Measurements from ENCODE around the gene SPTB.
"Not testable (repeated sequence)": the region's sequence is repeated elsewhere in the genome, so short reads cannot be mapped to it uniquely, and the experiment has no call there.

SPTB gene

GRCh38 chr14:64815257-64815656 lies 64.5 kb downstream of the SPTB start:
- no peak for FAIRE-seq

DNA sequence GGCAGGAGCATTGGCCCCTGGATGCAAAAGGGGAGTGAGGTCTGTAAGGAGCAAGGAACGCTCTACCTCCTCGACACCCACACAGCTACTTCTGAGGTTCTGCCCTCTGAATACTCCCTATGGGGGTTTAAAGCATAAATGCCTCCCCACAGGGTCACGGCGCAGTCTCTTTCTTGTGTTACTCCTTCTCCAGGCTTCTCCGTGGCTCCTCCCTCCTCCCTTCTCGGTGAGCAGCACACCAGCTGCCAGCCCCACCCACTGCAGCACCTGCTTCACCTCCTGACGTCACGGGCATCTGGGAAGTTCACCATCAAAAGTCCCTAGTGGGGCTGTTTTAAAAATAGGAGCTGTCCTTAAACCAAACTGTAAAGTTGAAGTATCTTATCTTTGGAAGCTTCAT lies 67.3 kb downstream of the SPTB start:
- no peak for FAIRE-seq

- FAIRE-seq, result no peak
Observed at GRCh38 chr14:64811676-64812075, 68.0 kb downstream of the SPTB start.

- no peak for FAIRE-seq
Observed at GRCh38 chr14:64808449-64808848, 71.3 kb downstream of the SPTB start.

- no peak for FAIRE-seq
Observed at GRCh38 chr14:64807551-64807950, 72.2 kb downstream of the SPTB start.

DNA sequence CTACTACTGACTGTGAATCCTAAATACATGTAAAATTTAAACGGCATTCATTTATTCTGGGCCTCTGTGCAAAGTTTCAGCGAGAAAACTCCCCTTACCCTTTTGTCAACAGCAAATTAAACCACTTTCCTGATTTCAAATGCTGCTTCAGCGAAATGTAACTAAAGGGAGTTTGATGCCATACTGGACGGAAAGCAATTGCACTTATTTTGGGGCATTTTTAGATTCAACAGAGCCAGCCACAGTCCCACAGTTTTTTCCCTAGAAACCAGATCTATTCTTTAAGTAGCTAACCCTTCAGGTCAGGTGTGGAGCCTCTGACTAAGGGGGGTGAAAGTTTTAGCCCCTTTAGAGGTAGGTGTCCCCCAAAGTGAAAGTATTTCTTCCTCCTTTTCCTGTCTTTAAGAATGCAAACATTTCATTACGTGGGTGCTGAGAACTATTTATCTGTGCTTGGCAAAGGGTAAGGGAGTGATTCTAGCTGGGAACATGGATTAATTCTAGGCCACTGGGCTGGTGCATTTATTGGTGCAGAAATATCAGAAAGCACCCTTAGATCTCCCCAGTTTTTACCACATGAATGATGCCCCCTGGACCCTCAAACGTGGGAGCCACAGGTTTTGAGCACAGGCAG lies 72.7 kb downstream of the SPTB start:
- FAIRE-seq, result no peak

DNA sequence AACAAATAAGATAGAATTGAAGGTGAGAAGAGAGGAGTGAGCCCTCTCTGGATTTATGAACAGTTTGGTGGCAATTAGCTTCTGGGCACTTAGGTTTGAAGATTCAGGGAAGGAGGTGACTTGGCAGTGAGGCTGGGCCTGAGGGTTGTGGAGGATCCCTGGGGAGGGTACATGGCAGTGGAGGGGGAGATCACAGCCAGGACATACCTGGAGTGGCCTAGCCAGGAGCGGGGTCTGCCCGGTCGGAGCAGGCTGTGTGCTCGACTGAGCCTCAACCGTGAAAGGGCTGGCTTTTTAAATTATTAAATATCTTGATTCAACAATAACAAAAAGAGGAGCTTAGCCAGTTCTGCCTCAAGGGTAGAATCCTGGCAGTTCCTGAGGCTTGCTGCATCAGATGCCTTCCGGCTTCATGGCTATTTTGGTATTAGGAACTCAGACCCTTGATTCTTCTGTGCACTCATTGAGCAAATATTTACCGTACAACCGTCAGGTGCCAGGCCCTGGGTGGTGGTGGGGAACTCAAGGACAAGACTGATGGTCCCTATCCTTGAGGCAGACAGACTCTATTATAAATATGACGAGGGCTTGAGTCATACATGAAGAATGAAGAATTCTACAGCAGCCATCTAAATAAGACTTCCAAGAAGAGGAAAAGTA lies 73.4 kb downstream of the SPTB start:
- FAIRE-seq, result no peak

- FAIRE-seq, result not testable (repeated sequence)
Observed at GRCh38 chr14:64805646-64806045, 74.1 kb downstream of the SPTB start.

- no peak for FAIRE-seq
Observed at GRCh38 chr14:64804754-64805260, 74.9 kb downstream of the SPTB start.

- FAIRE-seq, result no peak
Observed at GRCh38 chr14:64801800-64802199, 77.9 kb downstream of the SPTB start.

- no peak for FAIRE-seq
Observed at GRCh38 chr14:64801046-64801445, 78.7 kb downstream of the SPTB start.

GRCh38 chr14:64800000-64800399 lies 79.7 kb downstream of the SPTB start:
- FAIRE-seq, result no peak

- no peak for FAIRE-seq
Observed at GRCh38 chr14:64799555-64799954, 80.2 kb downstream of the SPTB start.

DNA sequence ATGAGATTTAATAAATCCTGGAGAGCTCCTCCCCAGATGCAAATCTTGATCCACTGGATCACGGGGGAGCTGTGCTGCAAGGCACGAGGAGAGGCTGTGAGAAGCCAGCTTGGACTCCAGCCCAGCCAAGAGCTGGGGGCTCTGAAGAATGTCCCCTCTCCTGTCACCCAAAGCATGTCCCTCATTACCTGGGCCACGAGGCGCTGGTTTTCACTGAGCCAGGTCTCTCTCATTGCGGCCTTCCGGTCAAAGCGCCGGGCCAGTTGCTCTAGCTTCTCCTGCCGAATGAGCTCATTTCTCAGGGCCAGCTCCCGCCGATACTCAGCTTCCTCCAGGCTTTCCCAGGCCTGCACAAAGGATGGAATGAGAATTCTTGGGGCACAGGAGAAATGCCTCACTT lies 83.3 kb downstream of the SPTB start:
- no peak for FAIRE-seq

- FAIRE-seq, result no peak
Observed at GRCh38 chr14:64795921-64796320, 83.8 kb downstream of the SPTB start.

- no peak for FAIRE-seq
Observed at GRCh38 chr14:64795211-64795610, 84.5 kb downstream of the SPTB start.

DNA sequence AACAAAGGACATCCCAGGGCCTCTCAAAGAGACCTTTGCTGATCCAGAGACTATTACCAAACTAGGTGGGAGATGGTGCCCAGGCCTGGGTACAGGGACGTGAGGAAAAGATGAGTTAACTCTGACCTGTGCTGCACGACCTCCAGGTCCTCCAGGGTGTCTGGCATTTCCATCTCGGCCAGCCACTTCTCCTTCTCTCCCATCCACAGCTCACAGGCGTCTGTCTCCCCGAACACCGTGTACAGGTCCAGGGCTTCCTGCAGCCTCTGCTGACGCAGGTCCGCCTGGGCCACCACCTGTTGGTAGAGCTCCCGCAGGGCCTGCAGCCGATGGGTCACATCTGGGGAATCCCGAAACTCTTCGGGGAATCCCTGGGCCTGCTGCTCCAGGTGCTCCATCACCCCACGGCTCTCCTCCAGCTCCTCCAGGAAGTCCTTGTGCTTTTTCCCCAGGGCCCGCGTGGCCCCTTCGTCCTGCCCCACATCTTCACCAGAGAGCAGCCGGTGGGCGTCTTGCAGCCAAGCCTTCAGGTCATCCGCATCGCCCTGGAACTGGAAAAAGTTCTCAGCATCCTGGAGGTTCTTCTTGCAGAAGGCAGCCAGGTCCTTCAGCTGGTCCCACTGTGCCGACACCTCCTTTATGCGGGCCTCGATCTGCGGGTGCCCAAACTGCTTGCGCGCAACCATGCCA lies 86.7 kb downstream of the SPTB start:
- no peak for FAIRE-seq

DNA sequence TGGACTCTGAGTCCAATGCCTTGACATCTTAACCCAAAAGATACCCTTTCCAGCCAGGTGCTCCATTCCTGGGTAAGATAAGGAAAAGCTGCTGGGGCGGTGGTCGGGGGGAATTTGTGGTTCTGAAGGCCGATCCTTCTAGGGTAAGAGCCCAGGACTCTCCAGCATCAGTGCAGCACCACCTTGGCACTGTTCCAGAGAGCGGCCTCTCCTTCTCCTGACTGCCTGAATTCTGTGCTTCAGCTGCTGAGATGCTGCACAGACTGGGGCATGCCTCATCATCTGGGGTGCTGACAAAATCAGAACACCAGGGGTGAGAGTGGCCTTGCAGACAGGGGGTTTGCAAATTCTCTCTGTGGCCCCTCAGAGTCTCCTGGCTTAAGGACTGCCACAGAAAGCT lies 87.5 kb downstream of the SPTB start:
- no peak for FAIRE-seq

DNA sequence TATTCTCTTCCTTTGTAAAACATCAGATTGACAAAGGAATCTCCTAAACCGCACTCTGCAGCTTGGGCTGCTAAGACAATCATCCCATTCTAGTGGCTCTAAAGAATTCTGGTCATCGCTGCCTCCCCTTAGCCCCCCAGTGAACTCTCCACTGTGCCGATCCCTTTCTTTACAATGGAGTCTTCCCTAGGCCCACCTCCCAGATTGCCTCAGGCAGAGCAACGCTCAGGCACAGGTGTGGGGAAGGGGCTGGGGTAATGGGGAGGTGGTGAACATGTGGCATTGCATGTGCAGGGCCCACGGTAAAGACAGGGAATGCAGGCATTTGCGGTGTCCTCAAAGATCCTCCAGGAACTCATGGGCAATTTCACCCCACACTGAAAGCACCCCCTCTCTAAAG lies 89.2 kb downstream of the SPTB start:
- FAIRE-seq, result no peak

DNA sequence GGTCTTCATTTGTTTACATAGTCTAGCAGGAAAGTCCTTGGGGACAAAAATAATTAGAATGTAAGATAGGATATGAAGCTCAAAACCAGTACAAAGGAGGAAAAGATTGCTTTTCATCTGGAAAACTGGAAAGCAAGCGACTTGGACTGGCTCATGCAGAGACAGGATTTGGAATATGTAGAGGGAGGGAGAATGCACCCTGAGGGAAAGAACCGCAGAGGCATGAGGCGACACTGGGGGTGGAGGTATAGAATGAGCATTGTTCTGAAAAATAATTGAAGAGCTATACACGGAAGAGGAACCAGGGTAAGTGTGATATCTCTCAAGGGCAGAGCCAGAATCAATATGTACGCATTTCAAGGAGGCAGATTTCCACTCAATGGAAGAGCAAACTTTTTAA lies 90.0 kb downstream of the SPTB start:
- FAIRE-seq, result no peak

GRCh38 chr14:64788706-64789105 lies 91.0 kb downstream of the SPTB start:
- no peak for FAIRE-seq

DNA sequence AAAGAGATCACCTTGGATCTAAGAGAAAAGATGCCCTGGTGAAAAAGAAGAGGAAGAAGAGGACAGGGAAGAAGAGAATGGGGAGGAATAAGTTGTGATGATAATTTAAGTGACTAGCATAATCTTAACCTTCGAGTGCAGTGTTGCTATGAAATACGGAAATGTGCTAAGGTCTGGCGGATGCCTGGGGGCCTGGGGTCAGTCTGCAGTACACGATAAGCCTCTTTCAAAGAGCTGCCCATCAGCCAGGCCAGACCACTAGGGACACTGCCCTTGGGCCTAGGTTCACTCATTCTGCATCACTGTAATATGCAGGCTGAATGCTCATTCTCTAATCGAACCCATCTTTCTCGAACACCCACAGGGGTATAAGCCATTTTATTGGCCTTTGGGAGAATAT lies 92.1 kb downstream of the SPTB start:
- FAIRE-seq, result no peak

GRCh38 chr14:64786296-64787149 lies 93.2 kb downstream of the SPTB start:
- FAIRE-seq, result no peak
